ENCODE results near the gene GAB2.

The GAB2 gene

GRCh38 chr11:78212586-78213371 is 204.8 kb downstream of the GAB2 start:
- no peak for TF ChIP-seq POLR2A (IDR thresholded peaks at IDR 0.05; ENCODE audit: low read depth, low read length)
- no peak for TF ChIP-seq POU2F2 (IDR thresholded peaks at IDR 0.05; ENCODE audit: low read depth, low read length)
- no peak for TF ChIP-seq SPI1 (IDR thresholded peaks at IDR 0.05; ENCODE audit: low read depth, low read length)
- TF ChIP-seq POLR2AphosphoS5 (IDR thresholded peaks at IDR 0.05; ENCODE audit: low read depth, low read length): no peak
- TF ChIP-seq PAX5 (IDR thresholded peaks at IDR 0.05; ENCODE audit: insufficient read depth, low read length, severe bottlenecking): no peak
- TF ChIP-seq TAF1 (IDR thresholded peaks at IDR 0.05; ENCODE audit: low read depth, low read length): no peak
- FAIRE-seq (no peak), DNase-seq (ENCODE audit: insufficient read length, low spot score) (no peak)

- TF ChIP-seq PAX5 (IDR thresholded peaks at IDR 0.05; ENCODE audit: insufficient read depth, low read length, severe bottlenecking) (no peak), POLR2A (IDR thresholded peaks at IDR 0.05; ENCODE audit: low read depth, low read length) (no peak), POU2F2 (IDR thresholded peaks at IDR 0.05; ENCODE audit: low read depth, low read length) (no peak), POLR2AphosphoS5 (IDR thresholded peaks at IDR 0.05; ENCODE audit: low read depth, low read length) (no peak), SPI1 (IDR thresholded peaks at IDR 0.05; ENCODE audit: low read depth, low read length) (no peak), TAF1 (IDR thresholded peaks at IDR 0.05; ENCODE audit: low read depth, low read length) (no peak)
- DNase-seq (ENCODE audit: insufficient read length, low spot score) (no peak), FAIRE-seq (no peak)
These were observed 206.1 kb downstream of the GAB2 start for GRCh38 chr11:78211565-78211964.

GRCh38 chr11:78210000-78210608 is 207.5 kb downstream of the GAB2 start:
- TF ChIP-seq TAF1 (IDR thresholded peaks at IDR 0.05; ENCODE audit: low read depth, low read length) (no peak), POLR2A (IDR thresholded peaks at IDR 0.05; ENCODE audit: low read depth, low read length) (no peak), PAX5 (IDR thresholded peaks at IDR 0.05; ENCODE audit: insufficient read depth, low read length, severe bottlenecking) (no peak), POLR2AphosphoS5 (IDR thresholded peaks at IDR 0.05; ENCODE audit: low read depth, low read length) (no peak), POU2F2 (IDR thresholded peaks at IDR 0.05; ENCODE audit: low read depth, low read length) (no peak), SPI1 (IDR thresholded peaks at IDR 0.05; ENCODE audit: low read depth, low read length) (no peak)
- FAIRE-seq (no peak), DNase-seq (ENCODE audit: insufficient read length, low spot score) (no peak)

GRCh38 chr11:78209478-78209877 is 208.1 kb downstream of the GAB2 start:
- no peak for FAIRE-seq
- no peak for DNase-seq (ENCODE audit: insufficient read length, low spot score)
- TF ChIP-seq POLR2AphosphoS5 (IDR thresholded peaks at IDR 0.05; ENCODE audit: low read depth, low read length) (no peak), POU2F2 (IDR thresholded peaks at IDR 0.05; ENCODE audit: low read depth, low read length) (no peak), TAF1 (IDR thresholded peaks at IDR 0.05; ENCODE audit: low read depth, low read length) (no peak), SPI1 (IDR thresholded peaks at IDR 0.05; ENCODE audit: low read depth, low read length) (no peak), POLR2A (IDR thresholded peaks at IDR 0.05; ENCODE audit: low read depth, low read length) (no peak), PAX5 (IDR thresholded peaks at IDR 0.05; ENCODE audit: insufficient read depth, low read length, severe bottlenecking) (no peak)

- no peak for TF ChIP-seq TAF1 (IDR thresholded peaks at IDR 0.05; ENCODE audit: low read depth, low read length)
- no peak for TF ChIP-seq POU2F2 (IDR thresholded peaks at IDR 0.05; ENCODE audit: low read depth, low read length)
- no peak for TF ChIP-seq POLR2AphosphoS5 (IDR thresholded peaks at IDR 0.05; ENCODE audit: low read depth, low read length)
- TF ChIP-seq SPI1 (IDR thresholded peaks at IDR 0.05; ENCODE audit: low read depth, low read length): no peak
- TF ChIP-seq PAX5 (IDR thresholded peaks at IDR 0.05; ENCODE audit: insufficient read depth, low read length, severe bottlenecking): no peak
- no peak for TF ChIP-seq POLR2A (IDR thresholded peaks at IDR 0.05; ENCODE audit: low read depth, low read length)
- FAIRE-seq: no peak
- DNase-seq (ENCODE audit: insufficient read length, low spot score): no peak
These were observed 209.1 kb downstream of the GAB2 start for GRCh38 chr11:78208257-78209165.

- FAIRE-seq (no peak), DNase-seq (ENCODE audit: insufficient read length, low spot score) (no peak)
- TF ChIP-seq POU2F2 (IDR thresholded peaks at IDR 0.05; ENCODE audit: low read depth, low read length) (no peak), POLR2AphosphoS5 (IDR thresholded peaks at IDR 0.05; ENCODE audit: low read depth, low read length) (no peak), TAF1 (IDR thresholded peaks at IDR 0.05; ENCODE audit: low read depth, low read length) (no peak)
These were observed 209.9 kb downstream of the GAB2 start for GRCh38 chr11:78207532-78208256.

- no peak for TF ChIP-seq POU2F2 (IDR thresholded peaks at IDR 0.05; ENCODE audit: low read depth, low read length)
- no peak for TF ChIP-seq POLR2A (IDR thresholded peaks at IDR 0.05; ENCODE audit: low read depth, low read length)
- TF ChIP-seq PAX5 (IDR thresholded peaks at IDR 0.05; ENCODE audit: insufficient read depth, low read length, severe bottlenecking): no peak
- no peak for TF ChIP-seq POLR2AphosphoS5 (IDR thresholded peaks at IDR 0.05; ENCODE audit: low read depth, low read length)
- no peak for TF ChIP-seq TAF1 (IDR thresholded peaks at IDR 0.05; ENCODE audit: low read depth, low read length)
- TF ChIP-seq SPI1 (IDR thresholded peaks at IDR 0.05; ENCODE audit: low read depth, low read length): no peak
- DNase-seq (ENCODE audit: insufficient read length, low spot score) (no peak), FAIRE-seq (no peak)
These were observed 211.9 kb downstream of the GAB2 start for GRCh38 chr11:78205691-78206090.

GRCh38 chr11:78205256-78205655 is 212.4 kb downstream of the GAB2 start:
- DNase-seq (ENCODE audit: insufficient read length, low spot score) (no peak), FAIRE-seq (no peak)
- no peak for TF ChIP-seq SPI1 (IDR thresholded peaks at IDR 0.05; ENCODE audit: low read depth, low read length)
- TF ChIP-seq PAX5 (IDR thresholded peaks at IDR 0.05; ENCODE audit: insufficient read depth, low read length, severe bottlenecking): no peak
- TF ChIP-seq POLR2AphosphoS5 (IDR thresholded peaks at IDR 0.05; ENCODE audit: low read depth, low read length): no peak
- no peak for TF ChIP-seq POLR2A (IDR thresholded peaks at IDR 0.05; ENCODE audit: low read depth, low read length)
- TF ChIP-seq POU2F2 (IDR thresholded peaks at IDR 0.05; ENCODE audit: low read depth, low read length): no peak
- TF ChIP-seq TAF1 (IDR thresholded peaks at IDR 0.05; ENCODE audit: low read depth, low read length): no peak
